NCI-H524 (cell line): ENCODE results near the gene JAZF1.

Source experiments
- DNase-seq, 2 experiments: peaks; one replicate each; lab custom pipeline; 2025; lab: John Stamatoyannopoulos, UW

Gene JAZF1

DNA sequence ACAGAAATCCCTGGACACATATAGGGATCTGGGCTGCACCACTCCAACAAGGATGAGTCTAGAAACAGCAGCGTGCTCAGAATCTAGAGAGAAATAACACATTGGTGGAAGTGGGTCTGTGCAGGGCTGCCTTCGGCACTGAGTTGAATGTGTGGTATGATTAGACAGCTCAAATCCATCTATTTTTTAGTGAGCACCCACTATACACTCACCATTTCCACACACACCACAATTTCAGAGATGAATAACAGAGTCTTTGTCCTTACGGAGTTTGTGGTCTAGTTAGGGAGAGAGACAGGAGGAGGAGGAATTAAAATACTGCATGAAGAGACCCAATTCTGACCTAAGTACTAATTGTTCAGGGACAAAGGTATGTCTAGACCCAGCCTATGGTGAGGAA is 44.2 kb downstream of the JAZF1 start:
- no peak for DNase-seq

DNA sequence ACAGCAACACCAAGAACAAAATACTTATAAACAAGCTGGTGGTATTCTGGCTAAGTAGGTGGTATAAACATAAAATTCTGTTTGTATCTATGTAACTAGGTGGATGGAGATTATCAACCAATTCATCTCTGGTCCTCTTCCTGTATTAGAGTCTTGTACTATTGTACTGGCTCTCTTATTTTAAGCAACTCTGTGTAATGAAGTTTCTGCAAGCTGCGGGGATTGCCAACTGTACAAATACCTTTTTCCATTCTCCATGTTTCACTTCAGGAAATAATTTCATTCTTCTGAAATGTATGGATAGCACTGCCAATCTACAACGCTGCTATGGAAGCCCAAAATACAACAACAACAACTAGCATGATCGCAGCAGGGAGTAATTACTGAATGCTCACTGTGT is 44.8 kb downstream of the JAZF1 start:
- no peak for DNase-seq

DNA sequence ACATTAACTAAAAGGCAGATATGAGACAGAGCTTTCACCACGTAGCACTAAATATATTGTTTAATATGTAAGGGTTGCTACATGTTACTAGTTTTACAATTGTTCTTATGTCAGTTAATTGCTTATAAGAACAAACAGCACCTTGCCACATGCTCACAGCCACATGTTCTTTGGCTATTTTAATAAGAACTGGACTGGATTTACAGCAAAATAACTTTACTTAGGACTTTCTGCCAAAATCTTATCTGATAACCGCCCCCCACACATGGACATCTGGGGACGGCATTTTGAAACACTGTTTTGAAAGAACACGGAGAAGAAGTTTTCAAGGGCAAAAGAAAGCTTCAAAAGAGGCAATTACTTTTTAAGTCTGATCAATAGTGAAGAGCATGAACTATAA is 45.3 kb downstream of the JAZF1 start:
- DNase-seq: no peak

DNA sequence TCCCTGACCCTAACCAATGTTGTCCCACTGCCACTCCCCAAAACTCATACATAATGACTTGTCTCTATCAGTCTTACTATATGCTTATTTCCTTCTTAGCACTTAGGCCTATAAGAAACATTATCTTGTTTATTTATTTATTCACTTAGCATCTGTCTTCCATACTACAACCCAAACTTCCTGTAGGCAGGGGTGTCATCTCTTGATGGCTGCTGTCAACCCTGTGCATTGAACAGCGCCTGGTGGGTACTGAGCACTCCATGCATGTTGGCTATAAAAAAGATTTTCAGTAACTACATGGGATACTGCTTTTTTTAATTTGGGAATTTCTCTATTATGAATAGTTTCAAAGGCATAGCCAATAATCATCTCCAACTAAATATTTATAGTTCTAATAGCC is 46.7 kb downstream of the JAZF1 start:
- DNase-seq: no peak

DNA sequence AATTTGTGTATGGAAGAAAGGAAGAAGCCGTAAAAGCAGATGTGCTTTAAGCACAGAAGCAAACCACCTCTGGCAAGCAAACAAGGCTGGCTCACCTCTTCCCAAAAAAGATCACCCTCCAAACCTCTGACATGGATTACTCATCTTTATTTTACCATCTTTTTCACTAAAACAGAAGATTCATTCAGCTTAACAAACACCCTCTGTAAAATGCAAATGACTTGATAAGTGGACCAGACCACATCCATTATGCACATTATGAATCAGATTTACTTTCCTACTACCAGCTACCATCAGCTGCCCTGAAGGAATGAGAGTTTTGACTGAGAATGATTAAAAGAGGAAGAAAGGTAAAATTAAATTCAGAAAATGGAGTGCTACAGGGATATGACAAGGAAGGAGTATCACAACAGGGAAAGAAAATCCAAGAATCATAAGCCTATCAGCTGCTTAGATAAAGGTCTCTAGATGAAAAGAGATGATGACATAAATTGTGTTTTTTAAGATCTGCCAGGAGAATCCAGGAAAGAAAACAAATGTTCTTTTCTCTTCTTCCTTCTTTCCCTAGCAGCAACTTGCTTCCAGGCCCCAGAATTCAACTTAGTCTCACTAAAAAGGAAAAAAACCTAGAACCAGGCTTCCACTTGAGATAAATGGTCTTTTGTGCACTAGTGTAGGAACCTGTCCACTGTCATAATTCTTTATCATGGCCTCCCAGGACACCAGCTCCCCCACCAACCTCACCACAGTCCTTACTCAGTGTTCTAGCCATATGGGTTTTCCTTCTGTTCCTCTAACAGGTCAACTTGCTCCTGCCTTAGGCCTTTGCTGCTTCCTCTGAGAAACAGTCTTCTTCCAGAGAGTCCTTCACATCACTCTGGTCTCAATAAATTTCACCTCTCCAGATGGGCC is 47.4 kb downstream of the JAZF1 start:
- no peak for DNase-seq

DNA sequence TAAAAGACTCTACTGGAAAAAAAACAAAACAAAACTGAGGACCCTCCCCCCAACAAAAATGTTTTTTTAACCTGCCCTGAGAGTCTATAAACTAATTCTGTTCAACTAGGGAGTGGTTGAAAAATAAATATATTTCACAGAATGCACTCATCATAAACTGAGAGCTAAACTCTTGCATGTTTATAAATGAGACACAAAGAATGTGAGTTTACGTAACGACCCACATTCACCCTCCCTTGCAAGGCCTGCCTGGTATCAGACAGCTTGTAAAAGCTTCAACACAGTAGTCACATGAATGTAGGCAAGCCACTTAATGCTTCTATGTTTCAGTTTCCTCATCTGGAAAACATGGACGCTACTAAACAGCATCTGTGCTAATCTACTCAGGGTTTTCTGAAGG is 50.3 kb downstream of the JAZF1 start:
- no peak for DNase-seq

DNA sequence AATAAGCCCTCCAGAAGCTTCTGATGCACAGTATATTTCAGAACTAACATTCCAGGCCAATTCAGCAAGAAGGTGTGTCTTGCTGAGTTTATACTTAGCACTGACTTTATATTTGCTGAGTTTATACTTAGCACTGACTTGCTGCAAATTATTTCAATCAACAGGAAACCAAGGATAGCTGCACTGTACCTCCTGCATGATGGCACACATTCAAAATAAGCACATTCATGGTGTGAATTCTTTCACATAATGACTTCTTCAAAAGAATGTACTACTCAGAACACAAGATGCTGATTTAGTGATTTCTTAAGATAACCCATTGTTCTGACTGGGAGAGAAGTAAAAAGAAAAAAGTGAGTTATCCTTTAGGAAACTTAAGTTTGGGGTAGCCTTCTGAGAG is 52.0 kb downstream of the JAZF1 start:
- no peak for DNase-seq

DNA sequence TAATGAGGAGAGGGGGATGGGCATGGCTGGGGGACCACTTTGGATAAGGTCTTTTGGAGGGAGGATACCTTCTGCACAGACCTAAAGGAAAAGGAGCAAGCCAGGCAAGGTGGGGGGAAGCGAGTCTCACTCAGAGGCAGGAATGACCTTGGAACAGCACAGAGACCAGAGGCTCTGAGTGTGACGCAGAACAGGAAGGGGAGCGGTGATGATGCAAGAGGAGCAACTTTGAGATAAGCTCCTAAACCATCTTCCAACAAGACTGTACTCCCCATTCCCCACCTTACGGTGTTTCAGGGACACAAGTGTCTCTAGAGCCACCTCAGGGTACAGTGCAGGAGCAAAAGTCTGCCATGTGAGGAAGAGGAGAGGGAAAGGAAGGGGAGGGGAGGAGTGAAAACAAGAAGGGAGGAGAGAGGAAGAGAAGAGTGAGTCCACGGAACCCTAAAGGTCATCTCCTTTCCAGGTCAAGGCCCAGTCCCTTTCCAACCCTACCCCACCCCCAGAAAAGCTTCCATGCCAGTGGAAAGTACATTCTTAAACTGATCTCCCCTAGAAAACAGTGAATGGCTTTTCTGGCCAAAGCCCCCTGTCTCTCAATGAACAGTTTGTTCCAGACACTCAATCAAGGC is 54.1 kb downstream of the JAZF1 start:
- DNase-seq: no peak

DNA sequence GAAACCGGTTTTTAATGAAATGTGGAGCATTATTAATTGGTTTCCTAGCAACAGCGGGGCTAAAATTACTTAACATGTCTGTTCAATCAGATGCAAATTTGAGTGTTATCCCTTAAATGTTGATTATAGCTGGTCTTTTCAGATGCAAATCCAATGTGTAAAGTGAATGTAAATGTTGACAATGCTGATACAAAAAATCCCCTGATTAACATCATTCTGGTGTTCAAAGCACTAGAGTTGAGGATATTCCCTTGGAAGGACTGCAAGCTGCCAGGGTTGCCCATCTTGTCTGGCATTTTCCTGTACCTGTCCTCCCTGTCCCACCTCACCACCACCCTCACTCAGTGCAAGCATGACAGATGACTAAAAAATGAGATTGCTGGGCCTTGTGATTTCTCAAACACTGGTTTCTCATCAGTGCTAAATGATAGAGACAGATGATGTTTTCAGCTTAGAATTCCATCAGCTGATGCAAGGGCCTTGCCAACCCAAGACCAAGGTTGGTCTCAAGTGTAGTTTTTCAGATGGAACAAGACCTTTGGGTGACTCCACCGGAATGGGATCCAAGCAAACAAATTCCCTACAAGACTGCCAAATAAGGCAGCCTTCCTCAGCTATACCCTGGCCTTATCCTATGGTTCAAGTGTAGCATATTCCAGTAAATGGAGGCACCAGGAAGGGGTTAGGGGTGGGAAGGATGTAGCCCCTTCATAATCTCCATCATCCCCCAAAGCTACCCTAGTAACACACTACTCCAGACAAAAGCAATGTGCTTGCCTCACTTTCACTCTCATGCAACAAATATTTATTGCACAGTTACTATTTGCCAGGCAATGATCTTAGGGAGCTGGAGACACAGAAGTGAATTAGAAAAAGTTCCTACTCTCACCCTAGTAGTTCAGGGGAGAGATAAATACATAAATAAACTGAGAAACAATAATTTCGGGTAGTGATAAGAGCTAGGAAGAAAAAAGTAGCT is 54.9 kb downstream of the JAZF1 start:
- no peak for DNase-seq

DNA sequence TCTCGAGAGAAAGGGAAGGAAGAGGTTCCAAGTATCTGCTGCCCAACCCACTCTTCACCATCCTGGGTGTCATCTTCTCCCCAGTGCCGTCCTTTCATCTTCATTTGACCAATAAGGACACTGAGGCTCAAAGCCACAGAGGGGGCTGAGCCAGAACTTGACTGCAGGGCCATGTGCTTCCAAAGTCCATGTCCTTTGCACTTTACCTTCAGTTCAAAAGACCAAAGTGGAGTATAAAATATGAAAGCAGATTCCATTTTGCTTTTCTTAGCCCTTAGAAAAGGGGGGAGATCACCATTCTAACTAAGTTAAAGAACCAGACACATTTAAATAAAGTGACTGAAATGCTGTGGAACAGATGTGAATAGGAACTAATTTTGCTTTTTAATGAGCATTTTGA is 56.2 kb downstream of the JAZF1 start:
- no peak for DNase-seq

DNA sequence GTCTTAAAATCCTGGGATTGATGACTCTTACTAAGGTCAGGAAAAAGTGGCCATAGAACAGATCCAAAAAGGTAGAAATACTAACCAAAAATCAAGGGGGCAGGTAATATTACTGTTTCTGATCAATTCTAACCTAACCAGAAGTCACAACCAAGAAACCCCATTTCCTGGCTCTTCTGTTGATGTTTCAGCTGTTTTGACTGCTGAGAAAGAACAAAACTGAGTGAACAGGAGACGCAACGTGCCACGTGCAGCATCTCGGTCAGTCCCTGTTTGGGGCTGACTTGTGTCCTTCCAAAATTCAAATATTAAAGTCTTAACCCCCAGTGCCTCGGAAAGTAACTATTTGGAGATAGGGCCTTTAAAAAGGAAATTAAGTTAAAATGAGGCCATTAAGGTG is 56.8 kb downstream of the JAZF1 start:
- DNase-seq: no peak

DNA sequence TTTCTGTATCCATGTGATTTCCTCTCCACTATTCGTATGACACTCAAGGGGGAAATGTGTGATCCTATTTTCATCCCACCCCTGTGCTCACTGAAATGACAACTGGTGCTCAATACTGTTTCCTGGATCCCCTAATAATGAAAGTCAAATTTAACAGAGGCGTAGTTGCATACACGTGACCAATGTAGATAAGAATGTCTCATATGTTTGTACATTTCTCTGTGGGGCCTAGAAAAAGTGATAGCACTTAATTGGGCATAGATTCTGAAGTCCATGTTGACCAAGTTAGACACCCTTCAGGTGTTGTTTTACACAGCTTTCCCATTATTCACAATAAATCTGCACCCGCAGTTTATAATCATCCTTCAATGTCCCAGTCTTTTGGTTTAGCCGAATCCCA is 59.1 kb downstream of the JAZF1 start:
- no peak for DNase-seq

DNA sequence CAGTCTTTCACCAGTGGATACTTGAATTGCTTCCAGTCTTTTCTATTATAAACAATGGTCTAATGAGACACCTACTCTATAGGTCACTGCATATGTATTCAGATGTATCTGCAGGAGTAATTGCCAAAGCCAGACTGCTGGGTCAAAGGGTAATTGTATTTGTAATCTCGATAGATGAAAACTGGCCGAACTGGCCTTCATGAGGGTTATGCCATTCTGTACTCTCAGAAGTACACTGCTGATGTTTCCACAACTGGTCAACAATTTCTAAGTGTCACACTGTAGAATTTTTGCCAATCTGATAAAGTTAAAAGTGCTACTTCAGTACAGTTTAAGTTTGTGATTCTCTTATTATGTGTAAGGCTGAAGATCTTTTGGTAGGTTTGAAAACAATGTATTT is 64.6 kb downstream of the JAZF1 start:
- no peak for DNase-seq

DNA sequence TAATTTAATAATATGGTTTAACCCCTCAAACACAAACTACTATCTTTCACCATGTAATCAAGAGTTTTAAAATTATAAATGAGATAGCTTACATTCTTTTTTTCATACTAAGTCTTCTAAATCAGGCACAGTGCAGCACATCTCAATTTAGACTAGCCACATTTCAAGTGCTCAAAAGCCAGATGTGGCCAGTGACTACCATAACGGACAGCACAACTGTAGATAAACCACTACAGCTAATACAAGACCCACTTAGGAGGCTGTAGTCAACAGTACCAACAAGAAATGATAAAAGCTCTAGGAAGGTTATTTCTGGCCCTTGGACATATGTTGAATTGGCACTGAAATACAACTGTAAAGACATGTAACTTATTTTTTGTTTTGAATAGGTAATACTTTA is 65.3 kb downstream of the JAZF1 start:
- no peak for DNase-seq

DNA sequence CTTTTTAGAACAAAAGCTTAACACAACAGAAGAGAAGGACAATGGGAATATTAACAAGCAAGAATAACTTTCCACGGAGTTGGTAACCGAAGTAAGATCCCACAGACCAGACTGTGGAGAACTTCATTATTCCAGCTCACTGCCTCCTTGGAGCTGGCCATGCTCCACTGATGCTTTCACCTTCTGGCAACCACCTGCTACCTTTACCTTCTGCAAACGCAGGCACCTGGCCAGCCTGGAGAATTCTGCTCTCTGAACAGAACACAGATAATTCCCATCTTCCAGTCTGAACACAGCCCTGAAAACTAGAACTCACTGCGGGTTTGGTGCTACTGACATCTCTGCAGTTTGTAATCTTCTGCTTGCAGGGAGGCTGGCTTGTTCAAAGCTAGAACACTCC is 66.5 kb downstream of the JAZF1 start:
- DNase-seq: no peak

DNA sequence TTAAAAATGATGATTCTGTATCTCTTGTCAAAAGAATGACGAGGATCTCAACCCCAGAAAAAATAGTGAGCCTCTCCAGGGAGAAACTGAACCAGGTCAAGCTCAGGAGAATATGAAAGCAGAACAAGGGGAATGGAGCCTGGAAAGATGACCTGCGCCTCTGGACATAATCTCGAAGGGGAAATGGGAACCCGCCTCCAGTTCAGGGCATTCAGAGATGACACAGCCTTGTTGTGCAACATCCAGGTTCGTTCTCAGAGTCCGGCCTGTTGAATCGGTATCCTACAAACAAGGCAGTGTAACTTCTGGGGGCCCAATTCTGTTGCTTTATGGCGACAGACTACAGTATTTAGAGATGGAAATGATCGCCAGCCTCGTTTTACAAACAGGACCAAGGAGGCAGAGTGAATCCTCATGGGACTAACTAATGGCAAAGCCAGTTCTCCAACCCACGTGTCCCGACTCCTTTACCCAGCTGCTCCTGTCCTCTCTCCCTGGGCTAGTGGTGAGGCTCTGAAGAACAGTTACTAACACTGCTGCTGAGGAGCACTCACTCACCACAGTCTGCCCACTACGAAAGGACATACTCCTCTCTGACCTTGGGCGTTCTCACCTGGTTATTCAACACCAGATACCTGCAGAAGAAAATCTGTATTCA is 67.6 kb downstream of the JAZF1 start:
- no peak for DNase-seq

DNA sequence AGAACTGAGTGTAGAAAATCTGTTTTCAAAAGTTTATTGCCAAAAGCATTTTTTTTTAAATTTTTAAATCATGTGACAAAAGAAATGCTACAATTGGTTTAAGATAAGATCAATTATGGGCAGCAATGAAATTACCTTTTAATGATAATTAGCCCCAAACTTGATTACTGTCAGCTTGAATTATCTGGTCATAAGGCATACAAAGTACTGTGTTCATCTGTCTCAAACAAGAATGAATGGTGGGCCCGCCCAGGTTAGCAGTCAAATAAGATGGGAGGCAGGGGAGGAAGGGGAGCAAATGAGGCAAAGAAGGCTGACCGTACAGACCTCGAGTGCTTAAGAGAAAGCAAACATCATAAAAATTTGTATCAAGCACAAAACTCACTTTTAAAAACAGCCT is 68.1 kb downstream of the JAZF1 start:
- DNase-seq: no peak

DNA sequence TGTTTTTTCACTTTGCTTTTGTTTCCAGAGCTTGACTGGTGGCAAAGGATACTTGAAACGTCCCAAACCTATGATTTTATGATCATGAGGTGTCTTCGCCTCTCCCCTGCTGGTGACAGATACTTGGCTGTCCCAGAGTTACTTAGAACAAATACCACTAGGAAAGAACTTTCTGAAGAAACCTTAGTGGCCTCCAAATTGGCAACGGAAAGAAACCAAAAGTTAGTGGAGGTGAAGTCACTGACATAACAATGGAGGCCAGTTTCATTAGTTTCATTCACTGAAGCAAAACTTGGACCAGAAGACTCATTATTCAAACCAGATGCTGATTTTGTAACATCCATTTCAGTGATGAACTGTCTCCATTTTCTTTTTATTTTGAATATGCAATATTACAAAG is 68.6 kb downstream of the JAZF1 start:
- DNase-seq: no peak

DNA sequence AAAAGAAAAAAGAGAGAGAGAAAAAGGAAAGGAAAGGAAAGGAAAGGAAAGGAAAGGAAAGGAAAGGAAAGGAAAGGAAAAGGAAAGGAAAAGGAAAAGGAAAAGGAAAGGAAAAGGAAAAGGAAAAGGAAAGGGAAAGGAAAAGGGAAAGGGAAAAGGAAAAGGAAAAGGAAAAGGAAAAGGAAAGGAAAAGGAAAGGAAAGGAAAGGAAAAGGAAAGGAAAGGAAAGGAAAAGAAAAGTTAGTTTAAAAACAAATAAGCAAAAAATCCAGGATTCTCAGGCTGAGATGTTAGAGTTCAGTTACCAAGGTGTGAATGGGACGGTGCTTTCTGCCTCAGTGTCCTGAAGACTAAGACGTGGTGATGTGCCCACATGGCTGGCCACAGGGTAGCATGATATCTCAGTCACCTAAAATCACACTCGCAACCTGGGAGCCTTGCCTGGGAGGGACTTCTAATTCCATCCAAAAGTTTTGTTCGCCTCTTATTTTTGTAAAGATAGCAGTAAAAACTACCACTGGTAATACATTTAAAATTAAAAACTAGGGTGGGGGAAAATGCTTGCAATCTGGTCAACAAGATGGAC is 70.1 kb downstream of the JAZF1 start:
- no peak for DNase-seq

DNA sequence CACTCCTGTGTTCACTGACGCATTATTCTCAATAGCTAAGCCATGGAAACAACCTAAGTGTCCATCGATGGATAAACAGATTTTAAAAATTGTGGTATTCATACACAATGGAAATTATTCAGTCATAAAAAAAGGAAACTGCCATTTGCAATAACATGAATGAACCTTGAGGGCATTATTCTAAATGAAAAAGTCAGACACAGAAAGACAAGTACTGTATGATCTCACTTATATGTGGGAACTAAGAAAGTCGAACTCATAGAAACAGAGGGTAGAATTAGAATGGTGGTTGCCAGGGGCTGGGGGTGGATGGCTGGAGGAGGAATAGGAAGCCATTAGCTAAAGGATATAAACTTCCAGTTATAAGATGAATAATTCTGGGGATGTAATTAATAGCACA is 71.8 kb downstream of the JAZF1 start:
- no peak for DNase-seq

DNA sequence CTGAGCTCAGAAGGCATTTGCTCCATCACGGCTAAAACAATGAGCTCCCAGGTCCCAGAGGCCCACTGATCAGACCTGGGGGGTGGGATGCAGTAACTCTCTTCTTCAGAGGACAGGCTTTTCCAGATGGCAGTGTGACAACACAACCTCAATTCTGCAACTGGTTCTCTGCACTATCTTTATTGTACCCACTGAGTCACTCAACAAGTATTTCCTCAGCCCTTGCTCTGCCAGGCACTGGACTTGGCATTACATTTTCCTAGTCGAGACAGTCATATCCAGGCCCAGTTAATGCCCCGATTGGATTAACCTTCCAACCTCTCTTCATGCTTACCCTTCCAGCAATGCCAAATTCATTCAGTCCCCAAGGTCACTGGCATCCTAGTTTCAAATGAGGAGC is 72.6 kb downstream of the JAZF1 start:
- no peak for DNase-seq
